Transverse colon (tissue), 4 donors: ENCODE measurements around the gene DNAJC7. TPM values are rescaled to one million over a fixed set of nuclear protein-coding genes. Genes with fewer than 3 reads are reported as not detected.

ENCODE experiments used
- DNase-seq: peaks from one replicate; pipeline ENCODE4 v3.0.0-alpha.2; 2019
- H3K27ac ChIP-seq, 4 donors: fragments of 200-600 bp; sonication (generic); 2 replicates each; pipeline ENCODE4 v1.5.1; 2016 to 2018; ENCODE audit warnings: inconsistent platforms in 4 of 4
- H3K27me3 ChIP-seq: fragments of 200-600 bp; sonication (generic); 2 replicates; pipeline ENCODE4 v1.5.1; 2017; ENCODE audit warnings: inconsistent platforms
- H3K36me3 ChIP-seq, 4 donors: fragments of 200-600 bp; sonication (generic); 2 replicates each; pipeline ENCODE4 v1.5.1; 2017 to 2019; ENCODE audit warnings: inconsistent platforms in 4 of 4
- H3K4me1 ChIP-seq, 4 donors: fragments of 200-600 bp; sonication (generic); 2 replicates each; pipeline ENCODE4 v1.5.1; 2017 to 2020; ENCODE audit warnings: inconsistent platforms in 4 of 4
- H3K4me3 ChIP-seq, 4 donors: fragments of 200-600 bp; sonication (generic); 1 replicate in 1 of 4; 2 replicates in 3 of 4; pipeline versions ENCODE4 v1.5.1 to v1.6.1; 2017 to 2019; ENCODE audit warnings: inconsistent platforms in 4 of 4
- H3K9me3 ChIP-seq, 2 donors: fragments of 200-600 bp; sonication (generic); 2 replicates each; pipeline ENCODE4 v1.5.1; 2017 to 2019; ENCODE audit warnings: inconsistent platforms in 2 of 2
- EP300 ChIP-seq: sonication (generic); formaldehyde crosslinking; IDR thresholded peaks from one replicate; pipeline ENCODE4 v1.6.1; 2017; ENCODE audit warnings: antibody characterized with exemption, low read depth
- POLR2A ChIP-seq: fragments of 450-650 bp; IDR thresholded peaks from one replicate; pipeline ENCODE4 v1.6.1; 2016; ENCODE audit warnings: antibody characterized with exemption, mild to moderate bottlenecking, moderate library complexity
- POLR2AphosphoS5 ChIP-seq, 3 donors: sonication (generic); formaldehyde crosslinking; IDR thresholded peaks; one replicate each; pipeline ENCODE4 v1.6.1; 2016; ENCODE audit warnings: antibody characterized with exemption in 3 of 3
- WGBS, 2 donors: methylation state at CpG; one replicate each; pipeline ENCODE4 v1.1.5; 2018; ENCODE audit warnings: low coverage in 1 of 2; 5-methylcytosine and 5-hydroxymethylcytosine counted together
- in situ Hi-C, 4 donors: fragments of 200-750 bp; cut with MboI; loops; one replicate each; pipeline versions ENCODE4 v1.15.0 to v1.15.1; 2017; ENCODE audit warnings: low sequenced_read_pairs in 3 of 4, low pct_ligation_motif_present in 1 of 4, low pct_unique_long_range_greater_than_20kb in 1 of 4
- intact Hi-C: fragments of 100-400 bp; cut with DNase I; formaldehyde crosslinking; loops from one replicate; pipeline ENCODE4 v1.15.1; 2023; ENCODE audit warnings: low total_unique reads
- total RNA-seq, 4 donors: library from RNA; depleted of rRNA; stranded (reverse); fragments of >200 nt; gene quantifications; one replicate each; pipeline ENCODE4 v1.1.0, GENCODE V29; 2016
- TF ChIP-seq, protein P1 (sequence below), 5 experiments: fragments of 200-600 bp in 3 of 5; fragments of 450-650 bp in 2 of 5; sonication (generic) in 3 of 5; IDR thresholded peaks; 1 replicate in 2 of 5; 2 replicates in 3 of 5; pipeline ENCODE4 v1.5.1; 2016 to 2017; ENCODE audit warnings: antibody characterized with exemption in 5 of 5, inconsistent platforms in 3 of 5, mild to moderate bottlenecking in 2 of 5, moderate library complexity in 1 of 5

DNAJC7 gene
- total RNA-seq, 4 donors from 2014 or later: 18.1 to 87.5 (median 64.5) TPM

- Histone ChIP-seq H3K4me1 (no peaks in the 10 kb centered on the region), H3K4me3 (no peak overlapping the region), H3K27me3 (no peaks in the 10 kb centered on the region), H3K36me3 (no peaks in the 10 kb centered on the region), H3K9me3 (no peaks in the 10 kb centered on the region), H3K27ac (no peak overlapping the region)
- intact Hi-C loops: no loop called here
- in situ Hi-C loops: no loop called here
- no peak for TF ChIP-seq EP300
- no peak for TF ChIP-seq POLR2AphosphoS5 (IDR thresholded peaks at IDR 0.05)
- TF ChIP-seq POLR2A: no peak
- TF ChIP-seq, protein P1, sequence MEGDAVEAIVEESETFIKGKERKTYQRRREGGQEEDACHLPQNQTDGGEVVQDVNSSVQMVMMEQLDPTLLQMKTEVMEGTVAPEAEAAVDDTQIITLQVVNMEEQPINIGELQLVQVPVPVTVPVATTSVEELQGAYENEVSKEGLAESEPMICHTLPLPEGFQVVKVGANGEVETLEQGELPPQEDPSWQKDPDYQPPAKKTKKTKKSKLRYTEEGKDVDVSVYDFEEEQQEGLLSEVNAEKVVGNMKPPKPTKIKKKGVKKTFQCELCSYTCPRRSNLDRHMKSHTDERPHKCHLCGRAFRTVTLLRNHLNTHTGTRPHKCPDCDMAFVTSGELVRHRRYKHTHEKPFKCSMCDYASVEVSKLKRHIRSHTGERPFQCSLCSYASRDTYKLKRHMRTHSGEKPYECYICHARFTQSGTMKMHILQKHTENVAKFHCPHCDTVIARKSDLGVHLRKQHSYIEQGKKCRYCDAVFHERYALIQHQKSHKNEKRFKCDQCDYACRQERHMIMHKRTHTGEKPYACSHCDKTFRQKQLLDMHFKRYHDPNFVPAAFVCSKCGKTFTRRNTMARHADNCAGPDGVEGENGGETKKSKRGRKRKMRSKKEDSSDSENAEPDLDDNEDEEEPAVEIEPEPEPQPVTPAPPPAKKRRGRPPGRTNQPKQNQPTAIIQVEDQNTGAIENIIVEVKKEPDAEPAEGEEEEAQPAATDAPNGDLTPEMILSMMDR (IDR thresholded peaks at IDR 0.05): no peak
- 91% methylated on average over 3 of the region's 3 CpGs; no CpG with 5 or more reads in 1 of the 2 donors for WGBS, 2 donors
- DNase-seq: no peak
Measured at GRCh38 chr17:41943492-41943891, 73.7 kb downstream of the DNAJC7 start.

GRCh38 chr17:41942626-41943373 lies 74.4 kb downstream of the DNAJC7 start:
- Histone ChIP-seq H3K4me1 (no peaks in the 10 kb centered on the region), H3K27me3 (no peaks in the 10 kb centered on the region), H3K4me3 (no peak overlapping the region), H3K36me3 (no peaks in the 10 kb centered on the region), H3K9me3 (no peaks in the 10 kb centered on the region), H3K27ac (no peak overlapping the region)
- DNase-seq: no peak
- in situ Hi-C loops: no loop called here
- intact Hi-C loops: no loop called here
- TF ChIP-seq EP300 (no peak), POLR2AphosphoS5 (IDR thresholded peaks at IDR 0.05) (no peak), POLR2A (no peak)
- TF ChIP-seq, protein P1 (IDR thresholded peaks at IDR 0.05): no peak
- WGBS, 2 donors: 89 to 90% methylated on average over 6 to 8 of the region's 8 CpGs

DNA sequence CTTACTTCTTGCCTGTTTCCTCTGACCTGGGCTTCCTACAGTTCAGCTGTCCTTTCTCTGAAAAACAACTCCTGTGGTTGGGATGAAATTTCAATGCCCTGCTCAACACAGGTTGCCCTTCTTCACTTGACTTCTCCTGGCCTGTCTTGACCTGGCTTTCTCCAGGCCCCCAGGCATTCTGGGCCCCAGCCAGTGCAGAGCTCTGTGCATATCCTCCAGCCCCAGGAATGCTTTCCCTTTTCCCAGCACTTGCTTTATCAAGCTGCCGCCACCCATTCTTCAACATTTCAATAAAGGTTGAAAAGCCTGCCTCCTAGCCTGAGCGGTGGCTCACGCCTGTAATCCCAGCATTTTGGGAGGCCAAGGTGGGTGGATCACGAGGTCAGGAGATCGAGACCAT lies 76.1 kb downstream of the DNAJC7 start:
- 91 to 100% methylated on average over 1 to 5 of the region's 5 CpGs for WGBS, 2 donors

DNA sequence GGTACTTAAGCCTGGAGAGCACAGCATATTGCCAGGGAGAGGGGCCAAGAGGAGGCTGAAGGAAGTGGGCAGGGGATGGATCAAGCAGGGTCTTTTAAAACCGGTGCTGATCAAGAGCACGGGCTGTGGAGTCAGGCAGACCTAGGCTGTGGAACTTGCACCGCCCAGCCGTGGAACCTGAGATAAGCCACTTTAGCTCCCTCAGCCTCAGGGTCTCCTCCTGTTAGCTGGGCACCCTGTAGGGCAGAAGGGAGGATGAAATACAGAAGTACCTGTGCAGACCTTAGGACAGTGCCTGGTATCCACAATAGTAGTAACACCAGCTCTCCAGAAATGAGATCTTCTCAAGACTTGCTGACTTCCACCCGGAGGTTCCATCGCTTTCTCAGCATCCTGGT lies 77.5 kb downstream of the DNAJC7 start:
- Histone ChIP-seq H3K36me3 (no peaks in the 10 kb centered on the region), H3K27me3 (no peaks in the 10 kb centered on the region), H3K4me3 (no peak overlapping the region), H3K4me1 (no peaks in the 10 kb centered on the region), H3K9me3 (no peaks in the 10 kb centered on the region), H3K27ac (no peak overlapping the region)
- WGBS, 2 donors: 60 to 89% methylated on average over 2 to 6 of the region's 6 CpGs
- DNase-seq: no peak
- in situ Hi-C loops: no loop called here
- TF ChIP-seq POLR2AphosphoS5 (IDR thresholded peaks at IDR 0.05) (no peak), EP300 (no peak), POLR2A (no peak)
- TF ChIP-seq, protein P1 (IDR thresholded peaks at IDR 0.05): no peak
- intact Hi-C loops: no loop called here

More for the DNA sequence above, 76.1 kb downstream of the DNAJC7 start:
- H3K9me3 ChIP-seq: no peaks in the 10 kb centered on the region
- H3K36me3 ChIP-seq: no peaks in the 10 kb centered on the region
- no peaks in the 10 kb centered on the region for H3K27me3 ChIP-seq
- H3K27ac ChIP-seq: no peak overlapping the region
- in situ Hi-C loops: no loop called here
- no peak for DNase-seq
- no peaks in the 10 kb centered on the region for H3K4me1 ChIP-seq
- no peak for TF ChIP-seq POLR2AphosphoS5 (IDR thresholded peaks at IDR 0.05)
- TF ChIP-seq POLR2A: no peak
- no peak for TF ChIP-seq EP300
- no peak overlapping the region for H3K4me3 ChIP-seq
- intact Hi-C loops: no loop called here
